HUES6 (cell line): Measurements from ENCODE around the gene ABCG4.
A peak's percentile ranks its signal among the peaks of the same experiment; 100 is the strongest.
"Not testable (repeated sequence)": the region's sequence is repeated elsewhere in the genome, so short reads cannot be mapped to it uniquely, and the experiment has no call there.

Source experiments
- H3K27ac ChIP-seq: 2 replicates; pipeline ENCODE4 v1.7.0; 2013; ENCODE audit warnings: low read depth, mild to moderate bottlenecking, low read length, inconsistent platforms
- H3K27me3 ChIP-seq: 2 replicates; pipeline ENCODE4 v1.6.1; 2013; ENCODE audit warnings: low read length; ENCODE audit not compliant: control insufficient read depth, insufficient read depth
- H3K36me3 ChIP-seq: 2 replicates; pipeline ENCODE4 v1.6.1; 2013; ENCODE audit warnings: low read length; ENCODE audit not compliant: control insufficient read depth, insufficient read depth
- H3K4me1 ChIP-seq: 2 replicates; pipeline ENCODE4 v1.6.1; 2013; ENCODE audit warnings: low read length; ENCODE audit not compliant: control insufficient read depth, insufficient read depth
- H3K4me3 ChIP-seq: 2 replicates; pipeline ENCODE4 v1.5.1; 2013; ENCODE audit warnings: low read depth, low read length
- H3K9ac ChIP-seq: one replicate; pipeline ENCODE4 v1.6.1; 2013; ENCODE audit warnings: mild to moderate bottlenecking, low read length
- H3K9me3 ChIP-seq: 2 replicates; pipeline ENCODE4 v1.6.1; 2013; ENCODE audit warnings: low read depth, low read length; ENCODE audit not compliant: control insufficient read depth, insufficient read depth

The ABCG4 gene

GRCh38 chr11:119185981-119186634 is 37.3 kb downstream of the ABCG4 start:
- Histone ChIP-seq H3K9me3 (no peaks in the 10 kb centered on the region), H3K4me1 (0 out of 2 replicates have a peak, but pooled peaks cover 5% of the 10 kb centered on the region), H3K27me3 (no peaks in the 10 kb centered on the region), H3K9ac (no peak overlapping the region), H3K27ac (no peak overlapping the region), H3K4me3 (no peak overlapping the region), H3K36me3 (0 out of 2 replicates have a peak, but pooled peaks cover 2% of the 10 kb centered on the region)

DNA sequence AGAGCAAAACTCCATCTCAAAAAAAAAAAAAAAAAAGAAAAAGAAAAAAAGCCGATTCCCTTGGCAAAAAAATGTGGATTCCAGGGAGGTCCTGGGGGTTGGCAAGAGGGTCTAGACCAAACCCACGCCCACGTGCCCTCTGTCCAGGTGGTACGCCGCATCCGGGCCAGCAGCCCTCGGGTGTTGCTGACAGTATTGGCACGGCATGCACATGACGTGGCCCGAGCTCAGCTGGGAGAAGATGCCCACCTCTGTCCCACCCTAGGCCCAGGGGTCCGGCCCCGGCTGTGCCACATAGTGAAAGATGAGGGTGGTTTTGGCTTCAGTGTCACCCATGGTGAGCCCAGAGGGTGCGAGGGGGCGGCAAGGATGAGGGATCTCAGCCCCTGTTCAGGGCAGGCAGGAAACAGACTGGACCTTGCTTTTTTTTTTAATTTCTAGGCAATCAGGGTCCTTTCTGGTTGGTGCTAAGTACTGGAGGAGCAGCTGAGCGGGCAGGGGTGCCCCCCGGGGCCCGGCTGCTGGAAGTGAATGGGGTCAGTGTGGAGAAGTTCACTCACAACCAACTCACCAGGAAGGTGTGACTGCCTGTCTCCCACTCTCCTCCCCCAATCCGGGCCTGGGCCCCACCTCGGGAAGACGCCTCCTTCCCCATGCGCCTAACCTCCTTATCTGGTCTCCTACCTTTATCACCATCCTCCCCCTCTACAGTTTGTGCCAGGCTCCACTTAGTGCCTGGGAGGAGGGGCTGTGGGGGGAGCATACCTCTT is 38.5 kb downstream of the ABCG4 start:
- H3K27ac ChIP-seq: no peak overlapping the region
- H3K9me3 ChIP-seq: no peaks in the 10 kb centered on the region
- H3K27me3 ChIP-seq: no peaks in the 10 kb centered on the region
- H3K36me3 ChIP-seq: no peaks in the 10 kb centered on the region
- H3K9ac ChIP-seq: no peak overlapping the region
- H3K4me3 ChIP-seq: no peak overlapping the region
- 0 out of 2 replicates have a peak, but pooled peaks cover 5% of the 10 kb centered on the region for H3K4me1 ChIP-seq

DNA sequence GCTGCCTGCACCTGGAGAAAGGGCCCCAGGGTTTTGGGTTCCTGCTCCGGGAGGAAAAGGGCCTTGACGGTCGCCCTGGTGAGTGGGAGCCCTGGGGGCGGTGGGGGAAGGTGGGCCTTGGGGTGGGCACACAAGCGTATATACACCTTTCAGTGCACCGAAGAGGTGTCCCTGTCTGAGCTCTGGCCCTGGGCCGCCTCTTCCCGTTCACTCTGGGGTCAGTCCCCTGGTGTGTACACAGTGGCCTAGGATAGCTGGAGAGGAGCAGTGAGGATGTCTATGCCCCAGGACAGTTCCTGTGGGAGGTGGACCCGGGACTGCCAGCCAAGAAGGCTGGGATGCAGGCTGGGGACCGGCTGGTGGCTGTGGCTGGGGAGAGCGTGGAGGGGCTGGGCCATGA is 39.2 kb downstream of the ABCG4 start:
- Histone ChIP-seq H3K9me3 (no peaks in the 10 kb centered on the region), H3K4me1 (0 out of 2 replicates have a peak, but pooled peaks cover 5% of the 10 kb centered on the region), H3K4me3 (no peak overlapping the region), H3K27me3 (no peaks in the 10 kb centered on the region), H3K9ac (no peak overlapping the region), H3K36me3 (no peaks in the 10 kb centered on the region), H3K27ac (no peak overlapping the region)

DNA sequence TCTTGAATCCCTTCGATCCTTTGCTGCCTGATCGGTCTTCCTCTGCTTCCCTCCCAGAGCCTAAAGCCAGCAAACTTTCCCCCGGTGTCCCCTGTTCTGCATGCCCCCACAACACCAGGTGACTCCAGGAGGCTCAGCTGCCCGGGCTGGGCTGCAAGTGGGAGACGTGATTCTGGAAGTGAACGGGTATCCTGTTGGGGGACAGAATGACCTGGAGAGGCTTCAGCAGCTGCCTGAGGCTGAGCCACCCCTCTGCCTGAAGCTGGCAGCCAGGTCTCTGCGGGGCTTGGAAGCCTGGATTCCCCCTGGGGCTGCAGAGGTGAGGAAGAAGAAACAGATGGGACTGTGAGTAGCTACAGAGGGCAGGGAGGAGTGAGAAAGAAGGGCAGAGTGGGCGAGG is 40.0 kb downstream of the ABCG4 start:
- no peak overlapping the region for H3K27ac ChIP-seq
- H3K4me1 ChIP-seq: 0 out of 2 replicates have a peak, but pooled peaks cover 5% of the 10 kb centered on the region
- H3K4me3 ChIP-seq: no peak overlapping the region
- H3K36me3 ChIP-seq: no peaks in the 10 kb centered on the region
- no peaks in the 10 kb centered on the region for H3K27me3 ChIP-seq
- no peaks in the 10 kb centered on the region for H3K9me3 ChIP-seq
- no peak overlapping the region for H3K9ac ChIP-seq

DNA sequence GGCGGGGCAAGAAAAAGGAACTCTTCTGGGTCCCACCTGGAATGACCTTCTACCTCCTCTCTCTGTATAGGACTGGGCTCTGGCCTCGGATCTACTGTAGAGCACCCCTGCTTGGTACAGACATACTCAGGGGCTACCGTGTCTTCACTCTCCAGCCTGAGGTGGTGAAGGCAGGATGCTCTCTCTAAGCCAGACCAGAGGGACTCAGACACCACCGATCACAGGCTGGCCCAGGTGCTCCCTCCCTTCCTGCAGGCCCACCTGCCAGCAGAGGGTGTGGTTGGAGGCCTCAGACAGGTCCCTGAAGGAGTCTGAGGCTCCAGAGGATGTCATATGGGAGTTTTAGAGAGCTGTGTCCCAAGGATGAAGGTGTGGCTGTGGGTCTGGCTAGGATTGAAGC is 40.5 kb downstream of the ABCG4 start:
- Histone ChIP-seq H3K27ac (no peak overlapping the region), H3K9me3 (no peaks in the 10 kb centered on the region), H3K9ac (peak overlapping the region; percentile 5), H3K4me1 (0 out of 2 replicates have a peak, but pooled peaks cover 5% of the 10 kb centered on the region), H3K27me3 (no peaks in the 10 kb centered on the region), H3K4me3 (no peak overlapping the region), H3K36me3 (no peaks in the 10 kb centered on the region)

- Histone ChIP-seq H3K4me1 (0 out of 2 replicates have a peak, but pooled peaks cover 5% of the 10 kb centered on the region), H3K27ac (no peak overlapping the region), H3K27me3 (no peaks in the 10 kb centered on the region), H3K4me3 (no peak overlapping the region), H3K36me3 (no peaks in the 10 kb centered on the region), H3K9ac (no peak overlapping the region), H3K9me3 (no peaks in the 10 kb centered on the region)
Measured at GRCh38 chr11:119190531-119190930, 41.7 kb downstream of the ABCG4 start.

DNA sequence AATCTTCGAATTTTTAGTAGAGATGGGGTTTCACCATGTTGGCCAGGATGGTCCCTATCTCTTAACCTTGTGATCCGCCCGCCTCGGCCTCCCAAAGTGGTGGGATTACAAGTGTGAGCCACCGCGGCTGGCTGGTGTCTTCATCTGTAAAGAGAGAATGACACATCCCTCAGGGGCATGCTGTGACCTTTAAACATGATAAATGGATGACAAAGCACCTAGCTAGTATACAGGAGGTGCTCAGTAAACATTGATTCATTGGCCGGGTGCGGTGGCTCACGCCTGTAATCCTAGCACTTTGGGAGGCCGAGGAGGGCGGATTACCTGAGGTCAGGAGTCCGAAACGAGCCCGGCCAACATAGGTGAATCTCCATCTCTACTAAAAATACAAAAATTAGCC is 42.4 kb downstream of the ABCG4 start:
- H3K36me3 ChIP-seq, H3K9me3 ChIP-seq, H3K9ac ChIP-seq, H3K4me3 ChIP-seq, H3K27me3 ChIP-seq, H3K27ac ChIP-seq, H3K4me1 ChIP-seq: not testable (repeated sequence)

GRCh38 chr11:119192111-119192510 is 43.3 kb downstream of the ABCG4 start:
- no peaks in the 10 kb centered on the region for H3K27me3 ChIP-seq
- no peak overlapping the region for H3K4me3 ChIP-seq
- H3K9ac ChIP-seq: no peak overlapping the region
- H3K36me3 ChIP-seq: no peaks in the 10 kb centered on the region
- H3K4me1 ChIP-seq: peaks cover 5% of the 10 kb centered on the region; the same call in 1 of the 2 replicates
- H3K27ac ChIP-seq: no peak overlapping the region
- H3K9me3 ChIP-seq: no peaks in the 10 kb centered on the region

DNA sequence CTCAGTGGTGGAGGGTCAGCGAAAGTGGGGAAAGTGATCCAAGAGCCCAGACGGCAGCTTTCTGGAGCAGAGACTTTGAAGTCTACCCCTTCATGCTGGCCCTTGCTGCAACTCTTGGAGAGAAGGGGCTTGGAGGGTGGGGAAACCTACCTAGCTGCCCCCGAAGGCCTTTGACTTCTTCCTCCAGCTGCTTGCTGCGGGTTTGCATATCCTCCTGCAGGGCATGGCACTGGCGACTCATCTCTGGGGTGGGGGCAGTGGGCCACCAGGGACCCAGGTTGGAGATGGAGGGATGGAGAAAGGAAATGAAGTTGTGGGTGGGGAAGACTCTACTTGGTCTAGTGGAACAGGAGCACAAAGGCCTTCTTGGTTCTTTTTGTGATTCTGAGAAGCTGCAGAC is 44.1 kb downstream of the ABCG4 start:
- Histone ChIP-seq H3K27ac (no peak overlapping the region), H3K36me3 (no peaks in the 10 kb centered on the region), H3K4me1 (peaks cover 5% of the 10 kb centered on the region; the same call in 1 of the 2 replicates), H3K4me3 (no peak overlapping the region), H3K27me3 (no peaks in the 10 kb centered on the region), H3K9ac (no peak overlapping the region), H3K9me3 (no peaks in the 10 kb centered on the region)

DNA sequence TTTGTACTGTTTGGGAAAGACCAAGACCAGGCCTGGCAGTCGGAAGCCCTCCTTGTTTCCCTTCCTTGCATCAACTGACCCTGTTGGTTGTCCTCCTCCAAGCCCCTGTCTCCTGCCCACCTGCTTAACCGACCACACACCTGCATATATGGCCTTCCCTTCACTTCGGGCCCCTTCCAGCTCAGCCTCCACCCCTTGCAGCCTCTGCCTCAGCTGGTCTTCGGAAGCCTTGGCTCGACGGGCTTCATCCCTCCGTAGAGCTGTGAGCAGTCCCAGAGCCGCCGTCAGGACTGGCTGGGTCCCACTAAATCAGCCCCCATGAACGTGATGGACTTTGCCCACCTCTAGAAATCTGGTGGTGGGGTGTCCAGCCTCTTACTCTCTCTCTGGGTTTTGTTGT is 44.8 kb downstream of the ABCG4 start:
- Histone ChIP-seq H3K9ac (no peak overlapping the region), H3K4me1 (peaks cover 5% of the 10 kb centered on the region; the same call in 1 of the 2 replicates), H3K27me3 (no peaks in the 10 kb centered on the region), H3K9me3 (no peaks in the 10 kb centered on the region), H3K4me3 (no peak overlapping the region), H3K27ac (no peak overlapping the region), H3K36me3 (no peaks in the 10 kb centered on the region)

DNA sequence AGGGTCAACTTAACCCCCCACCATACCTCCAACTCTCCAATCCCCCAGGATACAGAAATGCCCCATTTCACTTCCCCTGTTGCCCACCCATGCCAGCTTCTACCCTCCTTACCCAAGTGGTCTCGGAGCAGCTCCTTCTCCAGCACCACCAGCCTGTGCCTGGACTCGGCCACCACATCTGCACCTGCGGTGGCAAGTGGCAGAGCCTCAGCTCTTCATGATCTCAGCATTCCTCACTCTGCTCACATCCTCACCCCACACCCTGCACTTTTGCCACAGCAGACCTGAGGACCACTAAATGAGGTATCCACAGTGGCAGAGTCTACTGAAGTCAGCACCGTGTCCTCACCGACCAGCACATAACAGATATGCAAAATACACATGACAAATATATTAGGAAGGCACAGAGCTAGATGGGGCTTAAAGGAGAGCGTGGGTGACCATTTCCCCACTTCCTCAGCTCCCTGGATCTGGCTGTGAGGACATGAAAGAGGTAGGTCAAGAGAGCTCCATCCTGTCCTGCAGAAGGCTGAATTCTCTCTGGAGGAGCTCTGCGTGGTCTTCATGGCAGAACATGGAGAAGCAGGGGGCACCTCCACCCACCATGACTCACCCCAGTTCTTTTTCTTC is 46.1 kb downstream of the ABCG4 start:
- Histone ChIP-seq H3K9ac (no peak overlapping the region), H3K4me1 (peaks cover 4% of the 10 kb centered on the region), H3K36me3 (no peaks in the 10 kb centered on the region), H3K27me3 (no peaks in the 10 kb centered on the region), H3K27ac (no peak overlapping the region), H3K4me3 (no peak overlapping the region), H3K9me3 (no peaks in the 10 kb centered on the region)
